Naive thymus-derived CD4-positive, alpha-beta T cell (primary cell): ENCODE data around the gene CCDC40. TPM values are rescaled to one million over a fixed set of nuclear protein-coding genes. Genes with fewer than 3 reads are reported as not detected.
A peak's percentile ranks its signal among the peaks of the same experiment; 100 is the strongest.

Experiments
- ATAC-seq: fragments of 150-1000 bp; cut with Tn5 transposase; 2 replicates; pipeline ENCODE4 v1.10.0; 2021; ENCODE audit warnings: mild to moderate bottlenecking, moderate library complexity
- CTCF ChIA-PET: fragments of 350-600 bp; sonication (Branson Sonifier 250); formaldehyde crosslinking; loops from one replicate; lab custom pipeline; 2021; ENCODE audit warnings: antibody characterized with exemption; lab: Charles Lee
- POLR2A ChIA-PET: fragments of 350-600 bp; sonication (Branson Sonifier 250); formaldehyde crosslinking; loops from one replicate; lab custom pipeline; 2021; ENCODE audit warnings: antibody characterized with exemption, inconsistent platforms; lab: Charles Lee
- DNase-seq, 9 donors: peaks; one replicate each; pipeline versions ENCODE4 v3.0.0 to v3.0.0-alpha.2; 2020 to 2022; ENCODE audit warnings: mixed read lengths in 1 of 9
- H3K27ac ChIP-seq: one replicate; pipeline ENCODE4 v1.7.0; 2013; ENCODE audit warnings: mild to moderate bottlenecking, low read depth, low read length, moderate library complexity
- H3K27me3 ChIP-seq, 2 donors: one replicate each; pipeline ENCODE4 v1.7.0; 2013; ENCODE audit warnings: low read length in 2 of 2, mild to moderate bottlenecking in 2 of 2, moderate library complexity in 2 of 2; ENCODE audit not compliant: control insufficient read depth in 2 of 2, insufficient read depth in 2 of 2
- H3K36me3 ChIP-seq, 3 experiments: 1 replicate in 2 of 3; 2 replicates in 1 of 3; pipeline ENCODE4 v1.7.0; 2013; ENCODE audit warnings: low read length in 3 of 3, mild to moderate bottlenecking in 3 of 3, moderate library complexity in 1 of 3; ENCODE audit not compliant: insufficient read depth in 3 of 3, control insufficient read depth in 2 of 3
- H3K4me1 ChIP-seq, 2 donors: one replicate each; pipeline ENCODE4 v1.7.0; 2013; ENCODE audit warnings: low read length in 2 of 2, mild to moderate bottlenecking in 2 of 2, moderate library complexity in 1 of 2; ENCODE audit not compliant: control insufficient read depth in 2 of 2, insufficient read depth in 2 of 2
- H3K4me3 ChIP-seq: 2 replicates; pipeline ENCODE4 v1.7.0; 2013; ENCODE audit warnings: mild to moderate bottlenecking, low read length
- H3K9me3 ChIP-seq, 3 experiments: 1 replicate in 2 of 3; 2 replicates in 1 of 3; pipeline ENCODE4 v1.7.0; 2013; ENCODE audit warnings: low read length in 3 of 3; ENCODE audit not compliant: control insufficient read depth in 2 of 3
- H3K27ac Mint-ChIP-seq, 9 donors: one replicate each; pipeline ENCODE4 v1.8.0; 2020 to 2022; ENCODE audit warnings: mixed read lengths in 9 of 9, mild to moderate bottlenecking in 8 of 9, moderate library complexity in 5 of 9, inconsistent platforms in 2 of 9
- H3K27me3 Mint-ChIP-seq, 5 donors: one replicate each; pipeline ENCODE4 v1.8.0; 2021 to 2022; ENCODE audit warnings: mixed read lengths in 5 of 5, mild to moderate bottlenecking in 1 of 5
- H3K36me3 Mint-ChIP-seq, 5 donors: one replicate each; pipeline ENCODE4 v1.8.0; 2020 to 2022; ENCODE audit warnings: mixed read lengths in 5 of 5, mild to moderate bottlenecking in 3 of 5, inconsistent platforms in 1 of 5
- H3K4me1 Mint-ChIP-seq, 7 donors: one replicate each; pipeline ENCODE4 v1.8.0; 2020 to 2022; ENCODE audit warnings: mixed read lengths in 7 of 7, mild to moderate bottlenecking in 3 of 7, inconsistent platforms in 1 of 7
- H3K4me3 Mint-ChIP-seq, 10 donors: one replicate each; pipeline ENCODE4 v1.8.0; 2020 to 2022; ENCODE audit warnings: mild to moderate bottlenecking in 10 of 10, mixed read lengths in 10 of 10, moderate library complexity in 6 of 10, inconsistent platforms in 2 of 10
- H3K9me3 Mint-ChIP-seq, 11 donors: one replicate each; pipeline ENCODE4 v1.8.0; 2020 to 2022; ENCODE audit warnings: mixed read lengths in 11 of 11, mild to moderate bottlenecking in 4 of 11, inconsistent platforms in 1 of 11, moderate library complexity in 1 of 11
- intact Hi-C, 2 donors: fragments of 100-400 bp; cut with micrococcal nuclease; formaldehyde crosslinking; loops; one replicate each; pipeline ENCODE4 v1.15.1; 2023
- polyA plus RNA-seq, 2 donors: library from polyadenylated mRNA; unstranded; fragments of 300-500 nt; fragmentation: Illumina TruSeq; gene quantifications; one replicate each; pipeline ENCODE4 v1.2.3, GENCODE V29; 2021
- total RNA-seq, 6 experiments: library from RNA in 5 of 6; stranded (reverse) in 5 of 6; gene quantifications; 1 replicate in 5 of 6; 2 replicates in 1 of 6; pipeline ENCODE4 v1.2.3 and lab custom pipeline; 2021 to 2026

CCDC40 gene
- total and polyA plus RNA-seq, 7 experiments from 2014 or later: 0.43 to 3.0 (median 0.79) TPM; not detected in 2

GRCh38 chr17:80003969-80004368, 32.5 kb upstream of the CCDC40 start:
- H3K27me3 ChIP-seq: no peaks in the 10 kb centered on the region
- H3K4me1 Mint-ChIP-seq: peaks cover 7 to 13% (median 9%) of the 10 kb centered on the region in 7 donors
- POLR2A ChIA-PET: no interaction called here
- no peak overlapping the region for H3K4me3 ChIP-seq
- H3K4me3 Mint-ChIP-seq: no peak overlapping the region
- no peak overlapping the region for H3K27ac Mint-ChIP-seq
- H3K9me3 Mint-ChIP-seq: no peaks in the 10 kb centered on the region
- no peaks in the 10 kb centered on the region for H3K9me3 ChIP-seq
- no peak for DNase-seq
- H3K27ac ChIP-seq: no peak overlapping the region
- CTCF ChIA-PET: interaction anchor here (0.6 to 1.6 kb wide), 3 partner anchors 13 to 228 kb away, joined by 4 read pairs; no protein-coding TSS in a partner anchor
- ATAC-seq: no peak
- intact Hi-C loops: no loop called here
- no peaks in the 10 kb centered on the region for H3K36me3 Mint-ChIP-seq
- peaks cover 0 to 3% of the 10 kb centered on the region in 2 donors for H3K4me1 ChIP-seq
- no peaks in the 10 kb centered on the region for H3K27me3 Mint-ChIP-seq
- no peaks in the 10 kb centered on the region for H3K36me3 ChIP-seq

DNA sequence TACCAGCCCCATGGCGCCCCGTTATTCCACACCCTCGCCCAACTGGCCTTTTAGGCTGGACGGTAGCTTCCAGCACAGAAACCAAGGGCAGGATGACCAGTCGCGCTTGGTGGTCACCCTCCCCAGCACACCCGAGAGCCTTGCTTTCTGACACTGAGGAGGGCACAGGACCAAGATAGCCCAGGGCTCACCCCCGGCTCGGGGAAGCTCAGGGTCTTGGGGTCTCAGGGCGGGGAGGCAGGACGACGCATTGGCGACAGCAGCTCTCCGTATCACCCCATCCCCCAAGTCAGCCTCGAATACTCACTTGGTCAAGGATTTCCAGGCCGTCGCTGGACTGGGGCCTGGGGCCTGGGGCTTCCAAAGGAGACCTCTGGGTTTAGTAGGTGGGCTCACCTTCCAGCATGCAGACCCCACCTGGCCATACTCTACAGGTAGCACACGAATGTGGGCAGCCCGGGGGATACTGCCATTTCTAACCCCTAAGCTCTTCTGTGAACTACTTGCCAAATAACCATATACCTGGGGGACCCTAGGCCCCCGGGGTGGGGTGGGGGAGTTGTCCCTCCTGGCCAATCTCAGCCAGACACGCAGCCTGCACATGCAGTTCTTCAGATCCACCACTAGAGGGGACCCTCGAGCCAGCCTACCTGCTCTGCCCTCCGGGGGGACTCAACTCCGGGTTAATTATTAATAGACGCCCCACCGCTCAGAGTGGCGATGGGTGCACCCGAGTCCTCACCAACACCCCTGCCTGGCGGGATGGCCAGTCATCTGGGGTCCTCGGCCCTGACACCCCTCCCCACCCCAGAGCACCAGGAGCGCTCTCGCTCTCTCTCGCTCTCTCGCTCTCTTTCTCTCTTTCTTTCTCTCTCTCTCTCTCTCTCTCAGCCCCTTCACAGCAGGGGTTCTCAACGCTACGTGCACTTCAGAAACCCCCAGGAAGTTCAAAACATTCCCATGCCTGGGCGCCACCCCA, 30.8 kb upstream of the CCDC40 start:
- Mint-ChIP-seq H3K36me3 (no peaks in the 10 kb centered on the region), H3K4me3 (peak overlapping the region in 5 of 10 donors; percentile 21 to 56 (median 34)), H3K4me1 (peaks cover 7 to 13% (median 8%) of the 10 kb centered on the region in 7 donors), H3K27me3 (no peaks in the 10 kb centered on the region), H3K9me3 (no peaks in the 10 kb centered on the region), H3K27ac (peak overlapping the region in 3 of 9 donors; percentile 28 to 65 (median 34))
- Histone ChIP-seq H3K4me3 (no peak overlapping the region), H3K36me3 (no peaks in the 10 kb centered on the region), H3K4me1 (peaks cover 0 to 3% of the 10 kb centered on the region in 2 donors), H3K9me3 (no peaks in the 10 kb centered on the region), H3K27ac (no peak overlapping the region), H3K27me3 (no peaks in the 10 kb centered on the region)
- intact Hi-C loops: loop anchor here (1.0 to 5.0 kb wide), 2 partner anchors 8 to 247 kb away; no protein-coding TSS in a partner anchor
- ChIA-PET CTCF (interaction anchor here (0.6 to 1.6 kb wide), 6 partner anchors 9 to 373 kb away, joined by 3 to 8 read pairs (median 6); no protein-coding TSS in a partner anchor), POLR2A (interaction anchor here (1.0 kb wide), 2 partner anchors 12 to 27 kb away, joined by 3 read pairs; no protein-coding TSS in a partner anchor)
- peak; percentile 42 to 73 (median 59) for DNase-seq
- peak; percentile 81 for ATAC-seq

DNA sequence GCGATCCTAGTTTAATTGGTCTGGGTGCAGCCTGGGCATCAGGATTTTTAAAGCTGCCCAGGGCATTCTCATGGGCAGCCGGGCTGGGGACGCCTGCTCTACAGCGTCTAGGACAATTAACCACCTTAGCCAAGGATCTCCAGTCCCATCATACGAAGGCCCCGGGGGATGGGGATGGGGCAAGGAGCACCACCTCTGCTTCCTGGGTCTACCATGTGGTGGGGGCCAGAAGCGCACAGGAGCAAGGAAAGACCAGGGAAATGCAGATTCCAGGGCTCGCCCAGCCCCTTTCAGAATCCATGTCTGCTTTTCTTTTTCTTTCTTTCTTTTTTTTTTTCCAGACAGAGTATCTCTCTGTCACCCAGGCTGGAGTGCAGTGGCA, 30.1 kb upstream of the CCDC40 start:
- Mint-ChIP-seq H3K9me3 (no peaks in the 10 kb centered on the region), H3K27ac (peak overlapping the region in 3 of 9 donors; percentile 28 to 65 (median 34)), H3K4me3 (peak overlapping the region in 5 of 10 donors; percentile 21 to 56 (median 34)), H3K36me3 (no peaks in the 10 kb centered on the region), H3K4me1 (peaks cover 7 to 13% (median 8%) of the 10 kb centered on the region in 7 donors), H3K27me3 (no peaks in the 10 kb centered on the region)
- ChIA-PET POLR2A (no interaction called here), CTCF (interaction anchor here (0.6 to 1.6 kb wide), 4 partner anchors 9 to 372 kb away, joined by 3 to 7 read pairs (median 5); no protein-coding TSS in a partner anchor)
- no peak overlapping the region for H3K27ac ChIP-seq
- DNase-seq (no peak), ATAC-seq (no peak)
- no peaks in the 10 kb centered on the region for H3K27me3 ChIP-seq
- H3K4me1 ChIP-seq: peaks cover 0 to 3% of the 10 kb centered on the region in 2 donors
- no peaks in the 10 kb centered on the region for H3K36me3 ChIP-seq
- H3K4me3 ChIP-seq: no peak overlapping the region
- H3K9me3 ChIP-seq: no peaks in the 10 kb centered on the region
- intact Hi-C loops: loop anchor here in 1 of 2 donors (5.0 kb wide), 1 partner anchor 246 kb away; no protein-coding TSS in a partner anchor

DNA sequence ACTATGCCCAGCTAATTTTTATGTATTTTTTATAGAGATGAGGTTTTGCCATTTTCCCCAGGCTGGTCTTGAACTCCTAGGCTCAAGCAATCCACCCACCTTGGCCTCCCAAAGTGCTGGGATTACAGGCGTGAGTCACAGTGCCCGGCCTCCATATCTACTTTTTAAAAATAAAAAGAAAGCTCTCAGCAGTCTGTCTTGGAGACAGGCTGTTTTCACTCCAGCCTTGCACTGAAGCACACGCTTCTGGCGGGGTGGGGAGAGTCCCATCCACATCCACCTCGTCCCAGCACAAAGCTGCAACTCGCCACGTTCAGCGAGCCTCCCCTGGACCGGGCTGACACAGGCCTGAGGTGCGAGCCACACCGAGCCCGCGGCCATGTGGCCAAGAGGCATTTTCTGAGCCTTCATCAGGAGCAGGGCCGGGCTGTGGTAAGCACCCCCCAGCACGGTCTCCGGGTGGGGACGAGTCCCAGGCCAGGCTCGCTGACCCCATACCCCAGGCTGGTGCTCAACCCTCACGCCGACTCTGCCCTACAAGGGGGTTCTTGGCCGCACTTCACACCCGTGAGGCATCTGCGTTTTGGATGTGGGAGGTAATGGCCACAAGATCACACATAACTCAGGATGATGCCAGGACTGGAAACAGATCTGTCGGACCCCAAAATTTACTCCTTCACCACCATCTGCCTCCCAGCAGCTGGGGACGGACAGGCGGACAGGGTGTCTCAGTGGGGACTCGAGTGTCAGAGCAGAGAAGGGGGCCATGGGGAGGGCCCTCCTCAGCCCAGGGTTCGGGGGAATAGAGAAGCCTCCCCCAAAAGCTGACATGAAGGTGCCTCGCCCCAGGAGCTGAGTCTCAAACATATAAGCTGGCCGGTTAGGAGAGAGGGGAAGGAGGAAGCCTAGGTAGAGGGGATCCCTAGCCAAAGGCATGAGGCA, 29.4 kb upstream of the CCDC40 start:
- Histone ChIP-seq H3K36me3 (no peaks in the 10 kb centered on the region), H3K9me3 (no peaks in the 10 kb centered on the region), H3K4me3 (no peak overlapping the region), H3K27me3 (no peaks in the 10 kb centered on the region), H3K4me1 (peaks cover 0 to 3% of the 10 kb centered on the region in 2 donors), H3K27ac (no peak overlapping the region)
- POLR2A ChIA-PET: no interaction called here
- CTCF ChIA-PET: interaction anchor here (0.5 to 1.3 kb wide), 7 partner anchors 9 to 1011 kb away, joined by 3 to 6 read pairs (median 3); no protein-coding TSS in a partner anchor
- ATAC-seq (no peak), DNase-seq (no peak)
- no peak overlapping the region for H3K27ac Mint-ChIP-seq
- H3K9me3 Mint-ChIP-seq: no peaks in the 10 kb centered on the region
- intact Hi-C loops: loop anchor here in 1 of 2 donors (5.0 kb wide), 1 partner anchor 245 kb away; no protein-coding TSS in a partner anchor
- H3K27me3 Mint-ChIP-seq: no peaks in the 10 kb centered on the region
- no peak overlapping the region for H3K4me3 Mint-ChIP-seq
- peaks cover 7 to 13% (median 8%) of the 10 kb centered on the region in 7 donors for H3K4me1 Mint-ChIP-seq
- no peaks in the 10 kb centered on the region for H3K36me3 Mint-ChIP-seq

DNA sequence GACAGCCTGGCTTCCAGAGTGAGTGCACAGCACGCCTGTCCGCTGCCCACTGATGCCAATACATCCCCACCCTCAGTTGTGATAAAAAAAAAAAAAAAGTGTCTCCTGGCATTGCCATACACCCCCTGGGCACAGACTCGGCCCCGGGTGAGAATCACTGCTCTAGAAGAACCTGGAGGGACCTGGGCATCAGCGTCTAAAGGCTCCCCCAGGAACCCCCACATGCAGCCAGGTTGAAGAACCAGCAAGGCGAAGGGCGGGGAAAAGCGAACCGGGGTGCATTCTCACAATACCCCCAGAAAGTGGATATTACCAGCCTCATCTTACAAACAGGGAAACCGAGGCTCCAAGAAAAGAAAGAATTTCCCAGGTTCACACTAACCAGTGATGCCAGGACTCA, 28.5 kb upstream of the CCDC40 start:
- no peak overlapping the region for H3K4me3 Mint-ChIP-seq
- peaks cover 5 to 13% (median 8%) of the 10 kb centered on the region in 7 donors for H3K4me1 Mint-ChIP-seq
- H3K36me3 Mint-ChIP-seq: no peaks in the 10 kb centered on the region
- Histone ChIP-seq H3K27ac (no peak overlapping the region), H3K9me3 (no peaks in the 10 kb centered on the region), H3K36me3 (no peaks in the 10 kb centered on the region), H3K27me3 (no peaks in the 10 kb centered on the region), H3K4me1 (peaks cover 0 to 3% of the 10 kb centered on the region in 2 donors), H3K4me3 (no peak overlapping the region)
- ChIA-PET POLR2A (interaction anchor here (0.8 kb wide), 1 partner anchor 14 kb away, joined by 3 read pairs; no protein-coding TSS in a partner anchor), CTCF (interaction anchor here (0.5 to 1.7 kb wide), 10 partner anchors 8 to 220 kb away, joined by 3 to 11 read pairs (median 4); no protein-coding TSS in a partner anchor)
- H3K27ac Mint-ChIP-seq: no peak overlapping the region
- ATAC-seq (no peak), DNase-seq (no peak)
- H3K9me3 Mint-ChIP-seq: no peaks in the 10 kb centered on the region
- H3K27me3 Mint-ChIP-seq: no peaks in the 10 kb centered on the region
- intact Hi-C loops: loop anchor here (1.0 to 5.0 kb wide), 5 partner anchors 15 to 245 kb away; partner anchors contain the start of gene TBC1D16 (in 1 of the 2)
